Smooth muscle cell of the brain vasculature (primary cell): Measurements from ENCODE around the gene ST8SIA4.

Source experiments
- DNase-seq: peaks from one replicate; pipeline ENCODE4 v3.0.0-alpha.2; 2012; ENCODE audit warnings: low read depth, low spot score

Gene ST8SIA4

GRCh38 chr5:100903039-100903887, at the start of gene ST8SIA4:
ST8SIA4 (minus strand) TSS chr5:100903282; CDS start chr5:100902955, 327 bp downstream.
- DNase-seq = no peak

DNA sequence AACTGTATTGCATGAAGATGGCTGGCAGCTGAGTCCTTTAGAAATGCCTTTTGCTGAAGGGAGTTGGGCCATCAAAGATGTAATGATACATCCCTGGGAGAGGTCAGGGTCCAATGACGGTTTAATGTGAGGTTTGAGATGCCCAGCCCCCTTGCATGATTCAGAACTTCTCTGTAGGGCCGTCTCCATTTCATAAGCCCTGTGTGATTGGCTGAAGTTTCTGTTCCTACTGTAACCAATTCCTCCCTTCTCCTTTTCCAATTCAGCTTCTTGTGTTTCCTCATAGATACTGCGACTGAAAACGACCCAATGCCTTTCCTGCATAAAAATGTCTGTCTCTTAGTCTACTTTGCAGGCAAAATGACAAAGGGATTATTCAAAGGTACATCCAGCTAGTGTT, 47.9 kb upstream of the ST8SIA4 start:
- DNase-seq = no peak

- DNase-seq = no peak
Measured at GRCh38 chr5:100913298-100913697, 10.2 kb upstream of the ST8SIA4 start.

- DNase-seq = no peak
Measured at GRCh38 chr5:100909034-100909433, 6.0 kb upstream of the ST8SIA4 start.

- DNase-seq = no peak
Measured at GRCh38 chr5:100905259-100905914, 2.3 kb upstream of the ST8SIA4 start.

- no peak for DNase-seq
Measured at GRCh38 chr5:100904259-100904861, 1.3 kb upstream of the ST8SIA4 start.

- DNase-seq = no peak
Measured at GRCh38 chr5:100902440-100903038, 543 bp downstream of the ST8SIA4 start.

DNA sequence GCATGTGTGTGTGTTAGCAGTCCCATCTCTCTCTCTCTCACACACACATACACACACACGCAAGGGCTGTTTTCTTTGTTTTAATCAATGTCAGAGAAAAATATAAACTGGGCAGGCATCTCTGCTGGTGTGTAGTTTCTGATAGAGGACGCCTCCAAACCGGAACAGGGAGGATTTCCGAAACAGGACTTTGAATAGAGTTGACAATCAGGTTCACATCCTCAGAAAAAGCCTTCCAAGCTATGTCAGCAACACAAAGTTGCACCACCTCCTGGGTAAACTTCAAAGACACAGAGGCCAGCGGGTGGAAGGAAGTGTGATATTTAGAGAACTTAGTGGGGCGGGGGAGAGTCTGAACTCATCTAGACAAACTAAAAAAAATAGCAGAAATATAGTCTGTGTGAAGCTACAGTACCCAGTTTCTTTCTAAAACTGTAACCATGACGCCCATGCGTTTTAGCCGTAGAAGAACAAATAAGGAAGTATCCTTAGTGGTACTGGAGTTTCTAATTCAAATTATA, 1.2 kb downstream of the ST8SIA4 start:
- DNase-seq = no peak

DNA sequence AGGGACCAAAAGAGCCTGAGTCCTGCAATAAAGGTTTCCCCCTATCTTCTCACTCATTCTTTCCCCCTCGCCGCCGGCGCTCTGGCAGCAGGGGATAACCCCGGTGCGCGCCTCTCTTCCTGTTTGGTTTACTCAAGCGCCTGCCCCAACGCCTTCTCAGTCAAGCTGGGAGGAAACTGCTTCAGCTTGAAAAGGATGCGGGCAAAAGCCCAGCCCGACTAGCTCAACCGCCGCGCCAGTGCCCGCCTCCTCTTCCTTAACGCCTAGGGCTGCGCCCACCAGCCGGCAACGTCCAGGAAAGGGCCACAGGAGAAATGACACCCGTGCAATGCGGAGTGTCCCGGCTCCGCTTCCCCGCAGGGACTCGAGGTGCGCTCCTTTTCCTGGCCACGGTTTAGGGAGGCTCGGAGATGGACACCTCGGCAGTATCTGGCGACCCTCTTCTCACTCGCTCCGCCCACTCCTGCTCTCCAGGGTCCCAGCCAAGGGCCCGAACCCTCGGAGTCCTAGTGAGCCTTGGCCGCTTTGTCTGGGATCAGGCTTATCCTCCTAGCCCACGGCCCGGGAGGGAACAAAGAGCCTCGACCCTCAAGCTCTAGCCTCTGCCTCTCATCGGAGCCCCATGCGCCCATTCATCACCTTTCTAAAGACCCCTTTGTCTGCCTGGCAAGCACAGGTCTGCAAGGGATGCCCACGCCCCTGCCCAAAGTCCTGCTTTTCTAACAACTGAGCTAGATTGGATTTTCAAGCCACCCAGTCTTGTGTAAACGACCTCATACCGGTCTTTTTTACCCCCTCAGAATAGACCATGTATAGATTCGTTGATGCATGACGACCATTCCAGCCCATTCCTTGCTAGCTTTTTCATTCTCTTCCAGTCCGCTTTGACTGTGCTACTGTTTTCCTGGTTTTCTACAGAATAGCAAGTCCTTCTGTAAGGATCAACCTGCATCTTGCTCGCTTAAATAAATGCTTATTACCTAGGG, 2.0 kb downstream of the ST8SIA4 start:
- no peak for DNase-seq

GRCh38 chr5:100900142-100900795, 2.8 kb downstream of the ST8SIA4 start:
- no peak for DNase-seq

DNA sequence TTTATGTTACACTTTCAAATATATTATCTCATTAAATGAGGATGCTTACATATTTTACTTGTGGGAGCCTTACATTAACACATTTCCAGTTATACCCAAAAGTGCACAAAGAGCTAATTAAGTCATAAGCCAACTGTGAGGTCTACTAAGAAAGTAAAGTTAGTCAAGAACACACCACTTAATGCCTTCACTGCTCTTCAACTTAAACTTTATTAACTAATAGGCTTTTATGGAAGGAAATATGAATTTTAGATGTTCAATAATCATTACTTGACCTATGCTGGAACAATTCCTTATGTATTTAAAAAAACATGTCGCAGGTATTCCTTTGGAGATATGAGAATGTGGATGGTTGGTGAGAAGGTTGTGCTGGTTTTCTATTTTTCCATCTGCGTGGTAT, 3.4 kb downstream of the ST8SIA4 start:
- DNase-seq = no peak

DNA sequence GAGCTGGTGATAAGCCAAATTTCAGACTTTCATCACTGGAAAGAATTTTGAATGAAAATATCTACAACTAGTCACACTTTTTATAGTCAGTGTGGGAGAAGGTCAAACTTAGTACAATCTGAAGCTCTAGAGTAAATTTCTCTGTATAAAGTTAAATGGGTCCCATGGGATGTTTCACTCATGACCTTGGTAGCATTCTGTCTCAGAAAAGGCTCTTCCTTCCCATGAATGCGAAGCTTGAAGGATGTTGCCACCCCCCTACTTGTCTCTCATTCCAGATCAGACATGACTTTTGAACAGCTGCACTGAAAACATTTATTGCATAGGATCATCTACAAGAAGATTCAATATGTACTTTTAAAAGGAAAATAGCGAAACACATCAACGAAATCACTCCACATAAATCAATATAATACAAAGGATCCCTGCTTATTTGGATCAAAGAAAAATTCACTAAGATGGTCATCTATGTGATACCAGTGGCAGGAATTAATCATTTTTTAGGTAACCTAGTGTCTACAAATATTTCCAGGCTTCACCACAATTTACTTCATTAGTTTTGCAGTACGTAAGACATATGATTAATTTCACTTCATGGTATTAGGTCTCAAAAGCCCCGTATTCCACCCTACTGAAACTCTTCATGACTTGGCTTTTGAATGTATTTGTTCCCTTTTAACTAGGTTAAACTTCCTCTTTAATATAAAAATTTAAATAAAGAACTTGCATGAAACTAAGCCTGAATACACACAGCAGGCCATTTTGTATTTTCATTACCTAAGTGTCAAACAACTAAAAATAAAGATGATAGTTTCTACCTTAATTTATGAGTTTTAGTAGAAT, 4.4 kb downstream of the ST8SIA4 start:
- no peak for DNase-seq

GRCh38 chr5:100896054-100896453, 7.0 kb downstream of the ST8SIA4 start:
- DNase-seq = no peak

GRCh38 chr5:100890461-100891008, 12.5 kb downstream of the ST8SIA4 start:
- DNase-seq = no peak

- DNase-seq = no peak
Measured at GRCh38 chr5:100889896-100890295, 13.2 kb downstream of the ST8SIA4 start.

- DNase-seq = no peak
Measured at GRCh38 chr5:100889165-100889743, 13.8 kb downstream of the ST8SIA4 start.

DNA sequence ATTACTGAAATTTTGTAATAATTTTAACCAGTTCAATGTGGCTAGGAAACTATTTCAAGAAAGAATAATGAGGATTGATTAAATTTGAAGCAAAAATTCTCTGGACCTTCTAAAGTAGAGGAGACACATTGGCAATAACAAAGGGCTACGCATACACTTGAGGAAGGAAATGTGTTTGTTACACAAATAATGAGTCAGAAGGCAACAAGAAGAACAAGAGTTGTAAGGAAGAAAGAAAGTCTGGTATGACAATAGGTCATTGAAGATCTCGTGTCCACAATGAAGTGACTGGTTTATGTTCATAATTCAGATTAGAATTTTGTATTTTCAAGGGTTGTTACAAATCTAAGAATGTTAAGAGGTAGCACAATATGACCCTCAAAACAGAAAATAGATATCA, 25.8 kb downstream of the ST8SIA4 start:
- no peak for DNase-seq

- no peak for DNase-seq
Measured at GRCh38 chr5:100872408-100873190, 30.5 kb downstream of the ST8SIA4 start.
